Thyroid gland (tissue), 4 donors: ENCODE measurements around the gene RAPGEF1. TPM values are rescaled to one million over a fixed set of nuclear protein-coding genes. Genes with fewer than 3 reads are reported as not detected.
A peak's percentile ranks its signal among the peaks of the same experiment; 100 is the strongest.

Source experiments
- DNase-seq, 2 donors: peaks; one replicate each; pipeline ENCODE4 v3.0.0-alpha.2; 2019
- H3K27ac ChIP-seq, 3 donors: fragments of 200-600 bp; sonication (generic); 1 replicate in 2 of 3; 2 replicates in 1 of 3; pipeline ENCODE4 v1.5.1; 2016 to 2019; ENCODE audit warnings: mild to moderate bottlenecking in 1 of 3, moderate library complexity in 1 of 3
- H3K27me3 ChIP-seq: fragments of 200-600 bp; sonication (generic); one replicate; pipeline ENCODE4 v1.5.1; 2019
- H3K36me3 ChIP-seq, 2 donors: fragments of 200-600 bp; sonication (generic); one replicate each; pipeline ENCODE4 v1.5.1; 2016 to 2019
- H3K4me1 ChIP-seq, 2 donors: fragments of 200-600 bp; sonication (generic); one replicate each; pipeline ENCODE4 v1.5.1; 2017 to 2019
- H3K4me3 ChIP-seq, 3 donors: fragments of 200-600 bp; sonication (generic); replicated peaks in 1 of 3; 1 replicate in 2 of 3; 2 replicates in 1 of 3; pipeline ENCODE4 v1.5.1; 2016; ENCODE audit warnings: mild to moderate bottlenecking in 1 of 3
- H3K9me3 ChIP-seq: fragments of 200-600 bp; sonication (generic); one replicate; pipeline ENCODE4 v1.5.1; 2017
- POLR2A ChIP-seq, 2 donors: fragments of 450-650 bp; IDR thresholded peaks; one replicate each; pipeline ENCODE4 v1.6.1; 2017; ENCODE audit warnings: antibody characterized with exemption in 2 of 2, mild to moderate bottlenecking in 2 of 2, moderate library complexity in 1 of 2
- WGBS, 2 donors: methylation state at CpG; one replicate each; pipeline ENCODE4 v1.1.5; 2017; 5-methylcytosine and 5-hydroxymethylcytosine counted together
- intact Hi-C: fragments of 100-400 bp; cut with DNase I; formaldehyde crosslinking; loops from one replicate; pipeline ENCODE4 v1.15.1; 2023
- total RNA-seq, 4 donors: library from RNA; depleted of rRNA; stranded (reverse); fragments of >200 nt; gene quantifications; one replicate each; pipeline ENCODE4 v1.2.3, GENCODE V29; 2016
- TF ChIP-seq, protein P1 (sequence below), 6 experiments: fragments of 200-600 bp in 3 of 6; fragments of 450-650 bp in 3 of 6; sonication (generic) in 3 of 6; IDR thresholded peaks; one replicate each; pipeline ENCODE4 v1.5.1; 2016 to 2019; ENCODE audit warnings: antibody characterized with exemption in 6 of 6, mild to moderate bottlenecking in 2 of 6, inconsistent platforms in 1 of 6, moderate library complexity in 1 of 6

RAPGEF1 gene
- total RNA-seq, 4 donors from 2014 or later = 39.6 to 52.5 (median 44.9) TPM

GRCh38 chr9:131620764-131621520 is 118.9 kb downstream of the RAPGEF1 start:
- H3K27ac ChIP-seq = peak overlapping the region; percentile 28 to 78 (median 77)
- intact Hi-C loops = no loop called here
- H3K27me3 ChIP-seq = no peaks in the 10 kb centered on the region
- peak; percentile 65 to 66 for DNase-seq
- no peaks in the 10 kb centered on the region for H3K9me3 ChIP-seq
- 50 to 65% methylated on average over 8 to 9 of the region's 9 CpGs for WGBS, 2 donors
- H3K4me3 ChIP-seq = no peak overlapping the region
- H3K4me1 ChIP-seq = peaks cover 12 to 50% of the 10 kb centered on the region in 2 donors
- TF ChIP-seq POLR2A (IDR thresholded peaks at IDR 0.05) = no peak
- TF ChIP-seq, protein P1, sequence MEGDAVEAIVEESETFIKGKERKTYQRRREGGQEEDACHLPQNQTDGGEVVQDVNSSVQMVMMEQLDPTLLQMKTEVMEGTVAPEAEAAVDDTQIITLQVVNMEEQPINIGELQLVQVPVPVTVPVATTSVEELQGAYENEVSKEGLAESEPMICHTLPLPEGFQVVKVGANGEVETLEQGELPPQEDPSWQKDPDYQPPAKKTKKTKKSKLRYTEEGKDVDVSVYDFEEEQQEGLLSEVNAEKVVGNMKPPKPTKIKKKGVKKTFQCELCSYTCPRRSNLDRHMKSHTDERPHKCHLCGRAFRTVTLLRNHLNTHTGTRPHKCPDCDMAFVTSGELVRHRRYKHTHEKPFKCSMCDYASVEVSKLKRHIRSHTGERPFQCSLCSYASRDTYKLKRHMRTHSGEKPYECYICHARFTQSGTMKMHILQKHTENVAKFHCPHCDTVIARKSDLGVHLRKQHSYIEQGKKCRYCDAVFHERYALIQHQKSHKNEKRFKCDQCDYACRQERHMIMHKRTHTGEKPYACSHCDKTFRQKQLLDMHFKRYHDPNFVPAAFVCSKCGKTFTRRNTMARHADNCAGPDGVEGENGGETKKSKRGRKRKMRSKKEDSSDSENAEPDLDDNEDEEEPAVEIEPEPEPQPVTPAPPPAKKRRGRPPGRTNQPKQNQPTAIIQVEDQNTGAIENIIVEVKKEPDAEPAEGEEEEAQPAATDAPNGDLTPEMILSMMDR (IDR thresholded peaks at IDR 0.05) = no peak
- H3K36me3 ChIP-seq = peaks cover 6 to 15% of the 10 kb centered on the region in 2 donors

DNA sequence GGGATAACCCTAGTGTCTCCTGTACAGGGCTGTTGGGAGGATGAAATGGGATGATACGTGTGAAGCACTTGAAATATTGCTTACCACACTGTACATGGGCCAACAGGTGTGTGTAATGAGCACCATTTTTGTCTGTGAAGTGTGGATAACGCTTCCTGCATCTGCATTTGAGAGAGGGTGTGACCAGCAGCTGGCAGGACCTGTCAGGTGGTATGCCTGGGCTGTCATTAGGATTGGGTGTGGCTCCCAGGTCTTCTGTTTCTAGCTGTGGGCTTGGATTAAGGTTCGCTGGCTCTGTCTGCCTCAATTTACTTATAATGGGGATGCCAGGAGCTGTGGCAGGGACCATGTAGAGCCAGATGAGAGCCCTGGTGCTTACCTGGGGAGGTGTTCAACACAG is 120.2 kb downstream of the RAPGEF1 start:
- H3K4me3 ChIP-seq = no peak overlapping the region
- TF ChIP-seq POLR2A (IDR thresholded peaks at IDR 0.05) = no peak
- TF ChIP-seq, protein P1 (IDR thresholded peaks at IDR 0.05) = no peak
- 97 to 100% methylated on average over 3 of the region's 3 CpGs for WGBS, 2 donors
- H3K9me3 ChIP-seq = no peaks in the 10 kb centered on the region
- H3K27me3 ChIP-seq = no peaks in the 10 kb centered on the region
- peak overlapping the region in 2 of 3 donors; percentile 40 to 77 for H3K27ac ChIP-seq
- intact Hi-C loops = no loop called here
- H3K36me3 ChIP-seq = peaks cover 6 to 14% of the 10 kb centered on the region in 2 donors
- H3K4me1 ChIP-seq = peaks cover 12 to 39% of the 10 kb centered on the region in 2 donors
- no peak for DNase-seq

DNA sequence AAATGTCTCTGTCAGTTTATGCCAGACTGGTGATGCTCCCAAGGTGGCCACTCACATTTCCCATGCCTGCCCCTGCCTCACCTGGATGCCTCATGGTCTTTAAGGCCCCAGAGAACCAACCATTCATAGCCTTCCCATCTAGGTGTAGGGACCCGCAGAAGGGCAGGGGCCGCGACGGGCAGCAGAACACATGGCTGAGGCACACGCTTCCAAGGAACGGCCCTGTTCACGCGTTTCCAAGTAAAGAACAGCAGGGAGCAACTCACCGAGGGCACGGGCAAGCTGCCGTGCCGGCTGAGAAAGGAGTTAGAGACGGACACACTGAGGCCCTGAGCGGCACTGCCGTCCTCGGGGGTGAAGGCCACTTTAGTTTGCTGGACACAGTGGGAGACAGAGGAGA is 121.1 kb downstream of the RAPGEF1 start:
- no peak overlapping the region for H3K4me3 ChIP-seq
- peaks cover 6 to 14% of the 10 kb centered on the region in 2 donors for H3K36me3 ChIP-seq
- no peak for DNase-seq
- 97 to 98% methylated on average over 16 of the region's 16 CpGs for whole genome bisulfite sequencing, 2 donors
- intact Hi-C loops = no loop called here
- H3K9me3 ChIP-seq = no peaks in the 10 kb centered on the region
- H3K4me1 ChIP-seq = peaks cover 12 to 34% of the 10 kb centered on the region in 2 donors
- H3K27me3 ChIP-seq = no peaks in the 10 kb centered on the region
- TF ChIP-seq, protein P1 (IDR thresholded peaks at IDR 0.05) = no peak
- TF ChIP-seq POLR2A (IDR thresholded peaks at IDR 0.05) = no peak
- H3K27ac ChIP-seq = peak overlapping the region in 1 of 3 donors; percentile 31

GRCh38 chr9:131618071-131618479 is 121.8 kb downstream of the RAPGEF1 start:
- intact Hi-C loops = no loop called here
- no peak overlapping the region for H3K27ac ChIP-seq

More at GRCh38 chr9:131618071-131618479, 121.8 kb downstream of the RAPGEF1 start:
- no peak overlapping the region for H3K4me3 ChIP-seq
- 21 to 29% methylated on average over 2 of the region's 2 CpGs for WGBS, 2 donors
- H3K36me3 ChIP-seq = peaks cover 6 to 14% of the 10 kb centered on the region in 2 donors
- DNase-seq = peak; percentile 47 to 55
- TF ChIP-seq, protein P1 (IDR thresholded peaks at IDR 0.05) = no peak
- TF ChIP-seq POLR2A (IDR thresholded peaks at IDR 0.05) = no peak
- H3K4me1 ChIP-seq = peaks cover 12 to 34% of the 10 kb centered on the region in 2 donors
- H3K9me3 ChIP-seq = no peaks in the 10 kb centered on the region
- no peaks in the 10 kb centered on the region for H3K27me3 ChIP-seq
